CD4-positive, alpha-beta T cell treated with Interleukin-4 for 4 hours (primary cell): ENCODE measurements around the gene ZBTB22.

Experiments
- DNase-seq: peaks from one replicate; pipeline ENCODE4 v3.0.0-alpha.2; 2020

ZBTB22 gene

DNA sequence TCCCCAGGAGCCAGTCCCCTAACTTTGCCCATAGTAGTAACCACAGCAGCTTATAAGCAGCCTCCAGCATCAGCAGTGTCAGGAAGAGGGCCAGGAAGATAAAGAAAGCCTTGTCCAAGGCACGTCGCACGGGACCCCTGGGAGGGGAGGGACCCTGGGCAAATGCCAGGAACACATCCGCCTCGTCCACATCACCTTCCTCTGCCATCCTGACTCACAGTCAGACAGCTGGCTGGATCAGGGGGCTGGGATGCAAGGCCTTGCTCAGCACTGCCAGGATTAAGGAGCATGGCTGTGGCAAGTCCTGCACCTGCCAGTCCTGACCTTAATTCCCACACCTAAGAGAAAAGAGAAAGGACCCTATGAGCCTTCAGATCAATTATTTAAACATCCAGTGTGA lies 11.5 kb upstream of the ZBTB22 start:
- no peak for DNase-seq

GRCh38 chr6:33324125-33324524 lies 6.6 kb upstream of the ZBTB22 start:
- DNase-seq: no peak

- no peak for DNase-seq
Observed at GRCh38 chr6:33323623-33323948, 6.0 kb upstream of the ZBTB22 start.

GRCh38 chr6:33321227-33321626 lies 3.7 kb upstream of the ZBTB22 start:
- DNase-seq: no peak

GRCh38 chr6:33320315-33321181 lies 3.0 kb upstream of the ZBTB22 start:
- DNase-seq: no peak

DNA sequence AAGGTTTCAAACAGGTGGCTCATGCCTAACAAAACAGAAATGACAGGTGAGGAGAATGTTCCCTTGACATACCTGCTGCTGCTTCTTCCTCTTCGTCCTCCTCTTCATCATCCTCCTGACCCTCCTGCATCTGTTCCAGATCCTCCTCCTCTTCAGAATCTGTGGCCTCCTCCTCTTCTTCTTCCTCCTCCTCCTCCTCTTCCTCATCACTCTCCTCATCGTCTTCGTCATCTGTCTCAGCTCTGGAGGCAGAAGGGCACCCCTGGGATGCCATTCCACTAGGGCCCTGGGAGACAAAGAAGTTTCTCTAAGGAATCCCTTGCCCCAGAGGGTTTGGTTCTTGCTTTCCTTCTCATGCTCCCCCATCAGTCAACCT lies 2.4 kb upstream of the ZBTB22 start:
- DNase-seq: no peak

DNA sequence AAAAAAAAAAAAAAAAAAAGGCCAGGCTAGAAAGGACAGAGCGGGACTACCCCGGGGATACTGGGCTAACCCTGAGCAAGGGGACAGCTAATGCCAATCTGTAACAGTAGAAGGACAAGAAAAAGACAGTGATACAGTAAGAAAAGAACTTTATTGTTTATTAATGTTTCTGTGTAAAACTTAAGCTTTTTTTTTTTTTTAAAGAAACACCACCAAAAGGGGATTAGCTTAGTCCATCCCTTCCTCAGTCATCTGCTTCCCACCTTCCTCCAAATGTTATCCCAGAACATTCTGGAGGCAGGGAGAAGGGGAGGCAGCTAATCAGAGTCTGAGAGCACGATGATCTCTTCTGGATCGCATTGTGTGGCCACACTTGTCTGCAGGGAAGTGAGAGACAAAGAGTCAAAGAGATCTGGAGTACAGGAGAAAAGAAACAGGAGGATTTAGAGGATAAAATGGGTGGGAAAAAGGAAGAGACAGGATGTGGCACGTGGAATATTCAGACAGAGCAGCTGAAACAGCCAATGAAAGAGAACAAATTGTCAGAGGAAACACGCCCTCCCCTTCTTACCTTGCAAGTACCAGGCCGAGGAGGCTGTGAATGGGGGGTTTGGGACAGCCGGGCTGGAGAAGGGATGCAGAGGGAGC lies 1.0 kb upstream of the ZBTB22 start:
- DNase-seq: no peak

DNA sequence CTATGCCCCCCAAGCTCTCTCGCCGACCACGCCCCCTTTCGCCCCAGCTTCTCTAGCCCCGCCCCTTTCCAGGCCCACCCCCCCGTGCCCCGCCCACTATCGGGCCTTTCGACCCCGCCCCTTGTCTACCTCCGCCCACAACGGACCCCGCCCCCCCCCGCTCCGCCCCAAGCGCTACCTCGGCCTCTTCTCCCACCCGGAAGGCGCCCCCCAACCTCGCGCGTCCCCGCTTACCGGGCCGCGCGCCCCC lies 200 bp downstream of the ZBTB22 start:
- DNase-seq: no peak

DNA sequence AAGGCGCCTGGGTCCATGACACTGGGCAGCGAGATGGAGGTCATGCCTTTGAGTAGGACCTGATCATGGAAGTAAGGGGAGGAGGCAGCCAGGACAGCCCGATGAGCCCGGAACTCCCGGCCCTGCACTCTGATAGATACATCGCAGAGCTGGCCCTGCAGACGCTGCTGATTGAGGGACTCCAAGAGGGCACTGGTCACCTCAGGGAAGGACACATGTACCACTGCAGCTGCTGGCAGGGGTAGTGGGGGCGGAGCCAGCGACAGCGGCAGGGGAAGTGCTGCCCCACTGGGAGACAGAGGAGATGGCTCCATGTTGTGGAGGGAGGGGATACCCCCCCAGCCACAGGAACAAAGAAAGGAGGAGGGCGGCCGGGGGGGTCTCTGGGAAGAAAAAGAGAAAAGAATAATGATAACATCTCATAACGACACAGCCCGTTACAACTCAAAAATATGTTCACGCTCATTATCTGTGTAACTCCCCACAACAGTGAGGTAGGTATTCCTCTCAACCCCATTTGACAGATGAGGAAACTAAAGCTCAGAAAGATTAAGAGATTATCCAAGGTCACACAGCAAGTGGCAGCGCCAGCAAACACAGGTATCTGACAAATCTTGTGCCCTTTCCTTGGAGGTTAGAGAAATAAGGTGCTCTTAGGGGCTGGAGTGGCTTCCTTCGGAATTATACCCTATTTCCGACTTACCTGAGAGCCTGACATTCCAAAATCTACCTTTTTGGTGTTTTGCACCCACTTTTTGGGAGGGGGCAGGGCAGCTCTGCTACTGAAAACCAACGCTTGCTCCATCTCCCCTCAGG lies 733 bp downstream of the ZBTB22 start:
- DNase-seq: no peak

GRCh38 chr6:33315793-33316602 lies 1.5 kb downstream of the ZBTB22 start:
- no peak for DNase-seq

GRCh38 chr6:33314943-33315792 lies 2.4 kb downstream of the ZBTB22 start:
- peak; percentile 18 for DNase-seq

DNA sequence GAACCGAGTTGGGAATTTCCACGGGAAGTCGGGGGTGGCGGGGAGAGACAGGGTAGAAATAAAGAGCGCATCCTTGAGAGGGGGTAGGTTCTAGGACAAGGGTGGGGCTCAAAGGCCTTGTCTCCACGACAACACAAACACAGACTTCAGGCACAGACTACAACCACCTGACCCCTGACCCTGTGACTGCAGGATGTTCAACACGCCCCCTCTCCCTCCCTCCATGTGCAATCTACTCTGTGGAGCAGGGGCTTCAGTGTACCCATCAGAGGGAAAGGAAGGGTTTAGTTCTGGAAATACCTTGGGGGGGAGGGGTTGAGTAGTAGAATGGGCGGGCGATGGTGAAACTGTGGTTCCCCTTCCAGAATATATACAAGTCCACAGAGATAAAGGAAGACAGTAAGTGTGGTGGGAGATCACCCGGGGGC lies 3.0 kb downstream of the ZBTB22 start:
- DNase-seq: peak; percentile 94

DNA sequence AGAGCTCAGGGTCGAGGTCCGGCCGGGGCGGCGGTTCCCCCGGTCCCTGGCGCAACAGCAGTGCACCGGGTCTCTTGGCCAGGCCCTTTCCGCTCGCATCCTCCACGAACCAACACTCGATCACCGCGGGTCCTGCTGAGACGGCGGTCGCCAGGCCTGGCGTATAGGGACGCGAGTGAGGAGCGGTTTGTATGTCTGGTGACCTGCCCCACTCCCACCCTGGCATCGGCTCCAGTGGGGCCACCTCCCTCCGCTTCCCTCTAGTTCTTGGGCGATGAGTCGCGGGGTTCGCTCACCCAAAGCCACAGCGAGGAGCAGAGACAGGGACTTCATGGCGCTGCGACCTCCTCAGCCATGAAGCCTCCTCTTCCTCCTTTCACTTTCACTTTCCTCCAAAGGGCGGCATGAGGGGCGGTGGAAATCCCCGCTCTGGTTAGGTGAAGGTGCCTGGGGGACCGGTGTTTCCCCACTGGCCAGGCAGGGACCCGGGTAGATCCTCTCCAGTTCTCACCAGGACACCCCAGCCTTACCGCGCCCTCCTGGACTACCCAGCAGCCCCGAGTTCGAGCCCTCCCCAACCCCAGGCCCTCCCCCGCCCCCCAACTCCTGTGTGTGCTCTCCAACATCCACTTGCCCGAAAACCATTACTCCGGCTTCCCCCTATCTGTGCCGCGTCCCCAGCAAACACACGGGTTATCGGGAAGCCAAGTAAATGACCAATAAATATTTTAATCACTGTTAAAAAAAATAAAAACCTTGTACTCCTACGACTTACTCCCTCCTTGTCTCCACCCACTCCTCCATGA lies 3.6 kb downstream of the ZBTB22 start, which contains the start of gene TAPBP:
TAPBP (minus strand) TSS at position 370 of the 806 bp plus-strand sequence; CDS start at position 333, 37 bp downstream.
- DNase-seq: peak; percentile 95

DNA sequence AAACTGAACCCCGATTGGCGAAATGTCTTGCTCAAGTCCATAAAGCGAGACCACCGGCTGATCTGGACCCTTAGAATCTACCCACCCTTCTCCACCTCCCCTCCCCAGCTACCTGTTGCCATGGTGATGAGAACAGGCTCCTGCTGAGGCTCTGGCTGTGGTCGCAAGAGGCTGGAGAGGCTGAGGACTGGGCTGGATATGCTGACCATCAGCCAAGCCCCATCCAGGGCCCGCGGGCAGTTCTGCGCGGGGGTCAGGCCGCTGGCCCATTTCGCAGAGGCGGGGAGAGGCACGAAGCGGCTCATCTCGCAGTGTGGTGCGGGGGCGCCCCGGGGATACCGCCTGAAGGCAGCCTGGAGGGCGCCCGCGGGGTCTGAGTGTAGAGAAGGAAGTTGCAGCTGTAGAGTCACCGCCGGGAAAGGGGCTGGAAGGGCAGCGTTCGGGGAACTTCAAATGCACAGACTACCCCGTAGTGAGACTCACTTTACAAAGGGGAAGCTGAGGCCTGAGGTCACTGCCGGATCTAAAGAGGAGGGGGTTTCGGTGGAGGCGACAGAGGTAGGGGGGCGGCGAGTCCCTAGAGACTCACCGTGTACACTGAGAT lies 4.3 kb downstream of the ZBTB22 start:
- peak; percentile 24 for DNase-seq

DNA sequence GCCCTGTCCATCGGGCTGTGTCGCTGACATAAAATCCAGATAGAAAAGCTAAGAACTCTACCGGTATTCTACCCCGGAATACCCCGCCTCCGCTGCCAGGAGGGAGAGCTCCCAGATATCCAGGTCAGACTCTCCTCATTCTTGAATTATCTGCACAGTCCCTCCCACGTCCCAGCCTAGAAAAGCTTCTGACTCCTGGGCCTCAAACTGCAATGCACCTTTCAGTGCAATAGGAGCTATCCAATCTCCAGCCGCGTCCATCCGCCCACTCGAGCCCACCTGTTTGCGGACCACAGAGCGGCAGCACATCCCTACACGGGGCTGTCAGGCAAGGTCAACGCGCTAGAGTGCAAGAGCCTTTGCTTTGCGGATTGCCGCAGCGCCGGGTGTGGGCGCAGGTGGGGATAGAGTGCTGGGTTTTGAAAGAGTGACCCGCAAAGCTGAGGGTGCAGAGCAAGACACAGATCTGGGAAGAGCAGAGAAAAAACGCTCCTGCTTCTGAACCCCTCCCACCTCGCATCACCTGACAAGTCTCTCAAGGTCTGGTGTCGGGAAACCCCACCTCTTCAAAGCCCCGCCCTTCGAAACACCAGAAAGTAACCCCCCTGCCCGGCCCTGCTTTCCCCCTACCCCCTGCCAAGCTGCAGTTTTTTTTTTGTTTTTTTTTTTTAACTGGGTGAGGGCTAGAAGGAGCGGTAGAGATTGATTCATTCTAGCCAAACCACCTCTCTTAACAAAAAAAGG lies 5.0 kb downstream of the ZBTB22 start:
- peak; percentile 95 for DNase-seq

- no peak for DNase-seq
Observed at GRCh38 chr6:33306356-33306755, 11.2 kb downstream of the ZBTB22 start.

GRCh38 chr6:33305052-33305451 lies 12.5 kb downstream of the ZBTB22 start:
- no peak for DNase-seq

GRCh38 chr6:33304216-33304615 lies 13.3 kb downstream of the ZBTB22 start:
- no peak for DNase-seq

GRCh38 chr6:33301877-33302276 lies 15.7 kb downstream of the ZBTB22 start:
- DNase-seq: no peak
